HG03442 (cell line): ENCODE results near the gene SCD.

ENCODE experiments used
- ATAC-seq: cut with Tn5 transposase; IDR thresholded peaks from one replicate; pipeline ENCODE4 v1.9.1; 2021; ENCODE audit warnings: mild to moderate bottlenecking, moderate library complexity; ENCODE audit not compliant: unreplicated experiment

The SCD gene

GRCh38 chr10:100339236-100339635, 7.8 kb upstream of the SCD start:
- no peak for ATAC-seq

- ATAC-seq: no peak
Measured at GRCh38 chr10:100340948-100341847, 5.8 kb upstream of the SCD start.

GRCh38 chr10:100341953-100342626, 4.9 kb upstream of the SCD start:
- ATAC-seq: no peak

- ATAC-seq: no peak
Measured at GRCh38 chr10:100342627-100342972, 4.4 kb upstream of the SCD start.

- ATAC-seq: no peak
Measured at GRCh38 chr10:100344241-100344788, 2.7 kb upstream of the SCD start.

GRCh38 chr10:100345570-100346330, 1.3 kb upstream of the SCD start:
- ATAC-seq: no peak

- peak; percentile 50 for ATAC-seq
Measured at GRCh38 chr10:100346351-100346764, 675 bp upstream of the SCD start.

- no peak for ATAC-seq
Measured at GRCh38 chr10:100347568-100348195, 649 bp downstream of the SCD start.

GRCh38 chr10:100348389-100348927, 1.4 kb downstream of the SCD start:
- ATAC-seq: no peak

GRCh38 chr10:100349087-100349486, 2.1 kb downstream of the SCD start:
- no peak for ATAC-seq

- no peak for ATAC-seq
Measured at GRCh38 chr10:100349672-100350071, 2.6 kb downstream of the SCD start.

- ATAC-seq: no peak
Measured at GRCh38 chr10:100350914-100351485, 4.0 kb downstream of the SCD start.

- no peak for ATAC-seq
Measured at GRCh38 chr10:100353770-100354485, 6.9 kb downstream of the SCD start.

GRCh38 chr10:100355086-100355485, 8.1 kb downstream of the SCD start:
- no peak for ATAC-seq

- no peak for ATAC-seq
Measured at GRCh38 chr10:100356067-100357017, 9.3 kb downstream of the SCD start.

- ATAC-seq: no peak
Measured at GRCh38 chr10:100357059-100357858, 10.2 kb downstream of the SCD start.

- ATAC-seq: no peak
Measured at GRCh38 chr10:100359030-100359432, 12.0 kb downstream of the SCD start.
